IPS DF 19.7 (cell line): ENCODE results near the gene ZNF621.
"Not testable (repeated sequence)": the region's sequence is repeated elsewhere in the genome, so short reads cannot be mapped to it uniquely, and the experiment has no call there.

ENCODE experiments used
- DNase-seq: peaks from one replicate; pipeline ENCODE4 v3.0.0-alpha.2; 2013; ENCODE audit warnings: low read depth, low spot score

ZNF621 gene

DNA sequence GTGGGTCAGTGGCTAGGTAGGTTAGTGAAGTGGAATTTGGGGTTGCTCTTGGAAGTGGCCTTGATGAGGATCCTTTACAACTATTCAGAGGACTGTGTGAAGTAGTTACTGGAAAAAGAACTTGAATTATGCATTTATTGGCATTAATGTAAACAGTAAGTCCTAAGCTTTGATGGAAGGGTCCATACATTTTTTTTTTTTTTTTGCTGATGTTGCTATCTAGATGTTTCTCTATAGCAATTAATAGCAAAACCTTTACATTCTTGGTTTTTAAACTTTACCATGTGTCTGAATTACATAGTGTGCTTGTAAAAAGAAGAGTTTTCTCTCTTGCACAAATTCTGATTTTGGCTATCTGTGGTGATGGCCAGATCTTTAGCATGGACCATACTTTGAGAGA lies 9.5 kb downstream of the ZNF621 start:
- no peak for DNase-seq

DNA sequence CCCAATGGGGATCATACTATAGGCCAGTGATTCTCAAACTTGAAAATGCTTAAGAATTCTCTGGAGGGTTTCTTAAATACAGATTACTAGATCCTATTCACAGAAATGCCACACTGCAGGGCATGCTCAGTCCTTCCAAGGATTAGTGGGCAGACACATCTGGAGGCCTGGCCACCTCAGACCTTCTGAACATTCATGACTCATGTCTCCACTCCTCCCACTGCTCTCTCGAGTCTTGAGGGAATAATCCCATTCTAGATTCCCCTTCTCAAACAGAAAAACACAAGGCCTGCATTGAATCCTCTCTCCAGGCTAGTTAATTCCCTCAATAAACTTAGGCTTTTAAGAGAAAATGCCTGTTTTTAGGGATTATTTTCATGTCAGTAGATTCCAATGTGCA lies 22.1 kb downstream of the ZNF621 start:
- DNase-seq = no peak

DNA sequence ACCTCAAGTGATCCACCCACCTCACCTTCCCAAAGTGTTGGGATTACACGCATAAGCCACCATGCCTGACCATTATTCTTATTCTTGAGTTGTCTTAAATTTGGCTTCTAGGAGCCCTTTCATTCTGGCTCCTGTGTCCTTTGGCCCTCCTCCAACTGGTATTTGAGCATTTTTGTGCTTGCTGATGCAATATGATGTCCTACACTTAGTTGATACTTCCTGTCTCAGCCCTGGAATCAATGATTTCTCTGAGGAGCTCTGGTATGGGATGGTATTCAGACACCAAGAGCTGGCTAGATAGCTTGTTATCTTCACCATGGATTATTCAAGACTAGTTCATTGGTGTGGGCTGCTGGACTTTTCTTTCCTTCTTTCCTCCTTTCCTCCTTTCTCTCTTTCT lies 25.4 kb downstream of the ZNF621 start:
- no peak for DNase-seq

DNA sequence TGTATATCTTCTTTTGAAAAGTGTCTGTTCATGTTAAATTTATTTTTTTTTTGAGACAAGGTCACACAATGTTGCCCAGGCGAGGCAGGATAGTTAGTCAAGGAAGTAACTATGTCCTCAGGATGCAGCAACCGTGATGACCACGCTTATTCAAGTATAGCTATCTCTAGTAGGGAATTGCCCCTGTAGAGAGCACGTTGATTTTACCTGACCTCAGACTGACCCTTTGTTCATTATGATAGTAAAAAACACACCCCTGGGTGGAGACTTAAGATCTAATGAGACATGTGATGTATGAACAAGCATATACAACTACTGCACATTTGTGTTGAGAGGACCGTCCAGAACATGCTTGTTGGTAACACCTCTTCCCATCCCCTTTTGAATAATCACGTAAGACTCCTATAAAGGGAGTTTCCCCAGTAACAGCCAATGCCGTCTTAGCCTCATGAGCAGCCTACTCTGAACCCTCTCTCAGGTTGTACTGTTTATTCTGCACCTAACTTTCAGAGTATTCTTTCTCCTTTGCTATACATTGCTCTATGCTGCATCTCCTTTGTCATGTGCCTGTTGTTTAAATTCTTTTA lies 32.9 kb downstream of the ZNF621 start:
- DNase-seq = no peak

DNA sequence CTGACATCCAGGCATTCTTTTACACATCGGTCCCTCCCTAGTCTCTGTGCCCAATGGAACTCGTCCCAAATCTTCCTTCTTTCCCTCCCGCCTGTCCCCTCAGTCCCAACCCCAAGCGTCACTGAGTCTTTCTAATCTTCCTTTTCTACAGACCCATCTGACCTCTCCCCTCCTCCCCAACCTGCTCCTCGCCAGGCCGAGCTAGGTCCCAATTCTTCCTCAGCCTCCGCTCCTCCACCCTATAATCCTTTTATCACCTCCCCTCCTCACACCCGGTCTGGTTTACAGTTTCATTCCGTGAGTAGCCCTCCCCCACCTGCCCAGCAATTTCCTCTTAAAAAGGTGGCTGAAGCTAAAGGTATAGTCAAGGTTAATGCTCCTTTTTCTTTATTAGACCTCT lies 37.7 kb downstream of the ZNF621 start:
- DNase-seq = not testable (repeated sequence)

DNA sequence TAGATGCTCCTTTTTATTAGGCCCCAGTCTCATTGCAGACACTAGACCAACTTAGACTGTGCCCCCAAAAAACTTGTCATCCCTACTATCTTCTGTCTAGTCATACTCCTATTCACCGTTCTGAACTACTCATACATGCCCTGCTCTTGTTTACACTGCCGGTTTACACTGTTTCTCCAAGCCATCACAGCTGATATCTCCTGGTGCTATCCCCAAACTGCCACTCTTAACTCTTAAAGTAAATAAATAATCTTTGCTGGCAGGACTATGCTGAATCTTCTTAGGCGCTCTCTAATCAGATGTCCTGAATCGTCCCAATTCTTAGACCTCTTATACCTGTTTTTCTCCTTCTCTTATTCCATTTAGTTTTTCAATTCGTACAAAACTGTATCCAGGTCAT lies 40.9 kb downstream of the ZNF621 start:
- not testable (repeated sequence) for DNase-seq

DNA sequence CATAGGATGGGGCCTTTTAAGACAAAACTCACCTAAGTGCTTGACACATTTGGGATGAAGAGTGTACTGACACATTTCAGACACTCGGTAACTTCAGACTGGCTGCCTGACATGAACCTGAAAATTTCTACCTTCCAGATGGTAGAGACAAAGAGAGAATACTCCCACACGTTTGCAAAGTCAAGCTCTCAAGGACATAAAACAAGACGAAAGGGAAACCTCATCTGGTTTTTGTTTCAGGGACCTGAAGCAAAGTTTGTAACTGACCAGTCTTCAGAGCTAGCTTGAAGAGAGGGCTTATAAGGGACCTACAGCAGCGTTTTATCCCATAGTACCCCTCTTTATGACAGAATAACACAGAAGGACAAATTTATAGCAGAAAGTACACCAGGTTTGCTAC lies 41.9 kb downstream of the ZNF621 start:
- no peak for DNase-seq

DNA sequence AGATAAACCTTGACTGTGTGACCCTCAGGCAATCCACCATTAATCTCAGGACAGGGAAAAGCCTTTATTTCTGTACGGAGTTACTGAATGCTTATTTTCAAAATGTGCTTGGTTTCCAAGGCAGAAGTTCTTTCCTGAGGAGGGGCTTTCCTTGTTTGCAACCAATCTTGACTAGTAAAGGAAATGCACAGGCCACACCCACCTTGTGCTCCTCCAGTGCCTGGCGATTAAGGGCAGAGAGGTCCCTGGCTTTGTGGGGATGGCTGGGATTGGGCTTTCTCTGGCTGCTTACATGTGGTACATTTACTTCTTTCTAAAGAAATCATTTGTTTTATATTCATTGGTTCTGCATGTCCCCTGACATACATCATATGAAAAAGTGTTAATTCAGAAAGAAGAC lies 47.8 kb downstream of the ZNF621 start:
- DNase-seq = no peak

DNA sequence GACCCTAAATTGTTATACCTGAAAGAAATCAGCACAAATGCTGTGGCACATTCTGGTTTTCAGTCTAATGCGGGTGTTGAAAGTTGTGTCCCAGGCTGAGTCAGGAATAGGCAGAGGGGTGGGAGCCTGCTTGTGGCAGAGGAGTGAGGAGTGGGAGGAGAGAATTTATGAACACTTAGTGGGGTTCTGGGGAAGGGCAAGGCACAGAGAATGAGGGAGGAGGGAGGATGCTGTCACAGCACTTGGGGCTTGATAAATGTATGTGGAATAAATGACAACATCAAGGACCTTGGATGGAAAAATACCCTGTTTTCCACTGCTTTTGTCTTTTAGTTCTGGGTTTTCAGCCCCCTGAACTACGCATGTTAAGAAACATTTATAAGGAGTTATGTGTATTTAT lies 49.3 kb downstream of the ZNF621 start:
- no peak for DNase-seq

DNA sequence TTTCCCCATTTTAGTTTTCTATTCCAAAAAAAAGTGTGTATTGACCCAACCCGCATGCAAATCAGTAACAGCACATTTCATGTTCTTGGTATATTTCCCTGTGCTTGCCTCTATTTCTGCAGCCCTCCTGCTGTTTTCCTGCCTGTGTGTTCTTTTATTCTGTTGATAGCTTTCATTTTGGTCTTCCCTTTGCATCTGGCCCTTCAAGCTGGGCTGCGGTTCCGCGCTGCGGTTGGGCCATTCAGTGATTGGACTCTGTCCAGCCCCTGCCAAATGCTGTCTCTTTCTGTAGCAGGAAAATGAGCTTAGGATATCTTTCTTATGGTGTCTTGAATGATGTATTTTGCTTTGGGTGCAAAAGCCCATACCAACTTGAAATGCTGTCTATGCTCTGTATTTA lies 49.9 kb downstream of the ZNF621 start:
- DNase-seq = no peak

DNA sequence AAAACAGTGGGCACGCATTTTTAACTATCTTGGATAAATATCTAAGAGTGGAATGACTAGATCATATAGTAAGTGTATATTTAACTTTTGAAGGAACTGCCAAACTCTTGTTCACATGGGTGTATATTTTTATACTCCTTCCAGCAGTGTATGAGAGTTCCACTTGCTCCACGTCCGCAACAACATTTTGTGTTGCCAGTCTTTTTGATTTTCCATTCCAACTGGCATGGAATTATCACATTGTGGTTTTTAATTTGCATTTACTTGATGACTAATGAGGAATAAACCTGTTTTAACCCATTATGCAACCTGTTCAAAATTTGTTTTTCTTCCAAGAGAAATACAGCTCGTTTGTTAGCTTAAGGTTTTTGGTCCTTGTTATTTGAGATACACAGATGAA lies 51.6 kb downstream of the ZNF621 start:
- no peak for DNase-seq

DNA sequence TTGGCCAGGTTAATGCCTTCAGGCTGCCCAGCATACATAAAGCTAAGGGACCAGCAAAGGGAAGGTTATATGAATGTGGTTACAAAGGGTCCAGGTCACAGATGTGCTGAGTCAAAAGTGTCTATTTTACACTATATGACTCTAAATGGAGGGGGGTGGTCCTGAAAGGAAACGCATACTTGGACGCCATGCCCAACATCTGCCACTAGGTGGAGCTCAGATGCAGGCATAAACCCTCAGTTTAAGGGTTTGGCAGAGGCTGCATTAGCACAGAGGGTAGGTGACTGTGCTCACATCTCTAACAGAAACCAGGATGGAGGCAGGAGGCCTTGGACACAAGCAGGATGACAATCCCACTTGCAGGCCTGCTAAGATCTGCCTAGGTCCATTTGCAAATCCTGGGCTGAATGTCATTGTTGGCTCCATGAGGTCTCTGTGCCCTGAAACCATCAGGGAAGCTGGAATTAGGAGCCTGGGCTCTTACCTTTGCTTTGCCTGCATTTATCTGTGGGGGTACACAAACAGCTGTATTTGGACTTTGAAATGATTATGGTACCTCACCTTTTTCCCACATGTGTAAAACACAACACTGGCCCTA lies 55.8 kb downstream of the ZNF621 start:
- DNase-seq = peak; percentile 56

DNA sequence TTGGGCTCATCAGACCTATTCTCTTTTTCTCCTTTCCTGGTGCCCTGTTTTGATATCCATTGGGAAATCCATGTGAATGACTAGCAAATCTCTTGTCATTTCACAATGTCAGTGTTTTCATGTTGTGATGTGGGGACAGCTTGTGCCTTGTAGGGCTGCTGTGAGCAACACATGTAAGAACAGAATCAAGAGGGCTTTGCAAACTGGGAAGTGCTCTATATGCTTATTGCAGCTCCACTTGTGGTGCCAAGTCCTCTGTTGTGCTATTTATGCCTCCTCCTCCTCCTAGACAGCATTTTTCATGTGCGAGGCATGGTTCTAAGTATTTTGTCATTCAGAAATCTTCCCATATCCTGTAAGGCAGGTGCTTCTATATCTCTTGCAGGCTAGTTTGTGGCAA lies 56.4 kb downstream of the ZNF621 start:
- no peak for DNase-seq

DNA sequence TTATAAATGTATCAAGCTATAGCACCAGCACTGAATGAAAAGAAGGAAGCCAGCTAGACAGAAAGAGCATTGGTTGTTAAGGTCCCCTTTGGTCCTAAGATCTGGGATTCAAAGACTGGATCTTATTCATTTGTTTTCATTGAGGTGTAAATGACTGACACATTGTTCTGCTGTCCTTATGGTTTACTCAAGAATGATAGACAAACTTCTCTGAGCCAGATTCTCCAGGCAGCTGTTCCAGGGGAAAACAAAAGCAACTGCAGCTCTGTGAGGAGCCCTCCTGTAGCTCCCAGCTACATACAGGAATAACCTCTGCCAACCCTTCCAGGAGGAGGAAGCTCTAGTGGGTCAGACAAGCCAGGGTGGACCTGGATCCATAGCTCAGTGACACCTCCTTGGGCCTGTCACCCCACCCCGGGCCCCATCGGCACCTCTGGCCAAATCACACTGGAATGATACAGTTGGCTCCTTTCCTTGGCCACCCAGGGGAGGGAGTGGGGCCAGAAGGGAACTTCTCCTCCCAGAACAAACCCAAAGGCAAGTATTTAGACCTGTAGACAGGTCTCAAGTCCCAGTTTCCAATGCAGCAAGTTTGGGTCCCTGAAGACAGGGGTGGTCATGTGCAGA lies 57.8 kb downstream of the ZNF621 start:
- DNase-seq = no peak

DNA sequence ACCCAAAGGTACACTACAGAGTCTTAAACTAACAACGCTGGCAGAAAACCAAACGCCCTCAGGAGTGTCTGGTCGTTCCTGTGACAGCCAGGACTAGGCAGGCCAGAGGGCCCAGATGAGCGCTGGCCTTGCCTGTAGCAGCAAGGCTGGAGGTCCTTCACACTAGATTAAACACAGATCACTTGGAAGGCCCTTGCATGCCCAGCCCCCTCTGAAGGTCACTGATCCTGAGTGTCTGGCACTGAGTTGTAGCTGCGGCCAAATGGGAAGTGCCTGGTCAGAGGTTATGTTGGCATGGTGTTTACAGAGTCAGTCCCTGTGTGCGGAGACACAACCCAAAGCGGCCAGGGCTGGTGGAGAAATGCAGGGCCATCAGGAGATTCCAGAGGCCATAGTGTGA lies 58.9 kb downstream of the ZNF621 start:
- no peak for DNase-seq

DNA sequence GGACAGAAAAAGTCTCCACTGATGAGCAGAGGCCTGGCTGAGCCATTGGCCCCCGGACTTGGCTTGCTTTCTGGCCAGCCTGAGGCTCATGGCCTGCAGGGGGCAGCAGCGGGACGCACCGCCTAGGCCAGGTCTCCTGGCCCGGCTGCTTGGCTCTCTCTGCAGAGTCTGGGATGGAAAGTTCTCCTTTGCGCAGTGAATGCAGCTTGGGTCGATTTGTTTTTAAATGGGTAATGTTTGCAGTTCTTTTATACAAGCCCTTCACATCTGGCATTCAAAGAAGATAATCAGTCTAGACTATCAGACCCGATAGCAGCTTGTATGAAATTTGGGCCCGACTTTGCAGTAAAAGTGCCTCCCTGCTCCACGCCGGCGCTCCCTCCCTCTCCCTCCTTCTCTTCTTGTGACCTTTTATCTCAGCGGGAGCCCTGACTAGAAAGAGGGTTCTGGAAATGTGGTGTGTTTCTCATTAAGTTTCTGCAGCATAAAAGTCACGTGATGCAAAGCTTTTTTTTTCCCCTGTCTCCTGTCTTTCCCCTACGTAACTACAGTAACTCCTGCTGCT lies 59.9 kb downstream of the ZNF621 start:
- no peak for DNase-seq

DNA sequence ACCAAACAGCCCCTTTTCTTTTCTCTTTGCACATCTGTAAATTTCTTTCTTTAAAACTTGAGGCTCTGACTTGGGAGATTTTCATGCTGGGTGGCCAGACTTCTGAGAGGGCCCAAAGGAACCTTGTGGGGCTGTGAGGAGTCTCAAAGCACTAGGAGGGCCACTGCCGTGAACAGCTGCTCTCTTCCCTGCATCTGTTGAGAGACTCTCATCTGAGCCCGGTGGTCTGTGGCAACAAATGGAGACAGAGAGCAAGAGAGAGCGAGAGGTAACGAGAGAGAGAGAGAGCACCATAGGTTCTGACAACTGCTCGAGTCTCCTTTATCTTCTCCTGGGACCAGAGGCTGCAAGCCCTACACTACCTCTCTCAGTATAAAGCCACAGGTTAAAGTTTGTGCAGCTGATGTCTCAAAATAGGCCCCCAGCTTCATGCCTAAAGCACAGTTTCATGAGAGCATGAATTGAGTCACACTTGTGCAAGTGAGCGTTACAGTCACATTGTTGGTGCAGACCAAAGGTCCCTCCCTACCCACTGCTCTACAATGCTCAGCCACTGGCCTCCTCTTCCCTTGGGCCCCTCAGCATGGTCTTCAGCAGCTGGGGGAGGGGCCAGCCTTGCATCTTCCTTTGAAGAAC lies 60.7 kb downstream of the ZNF621 start:
- DNase-seq = no peak

DNA sequence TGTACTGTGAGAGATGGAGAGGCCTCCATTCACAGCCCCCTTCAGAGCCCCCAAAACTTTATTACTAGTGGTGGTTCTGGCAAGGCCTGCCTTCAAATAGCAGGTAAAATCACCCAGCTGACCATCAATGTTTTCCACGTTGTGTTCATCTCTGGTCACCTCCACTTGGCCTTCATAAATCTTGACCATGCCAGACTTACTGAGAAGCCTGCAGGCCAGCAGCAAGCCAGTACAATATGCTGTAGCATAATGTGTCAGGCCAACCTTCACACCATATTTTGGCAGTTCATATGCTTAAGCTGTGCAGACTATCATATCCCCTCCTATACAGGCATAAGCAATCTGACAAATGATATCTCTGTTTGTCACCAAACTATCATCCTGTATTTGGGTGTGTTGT lies 62.1 kb downstream of the ZNF621 start:
- no peak for DNase-seq

DNA sequence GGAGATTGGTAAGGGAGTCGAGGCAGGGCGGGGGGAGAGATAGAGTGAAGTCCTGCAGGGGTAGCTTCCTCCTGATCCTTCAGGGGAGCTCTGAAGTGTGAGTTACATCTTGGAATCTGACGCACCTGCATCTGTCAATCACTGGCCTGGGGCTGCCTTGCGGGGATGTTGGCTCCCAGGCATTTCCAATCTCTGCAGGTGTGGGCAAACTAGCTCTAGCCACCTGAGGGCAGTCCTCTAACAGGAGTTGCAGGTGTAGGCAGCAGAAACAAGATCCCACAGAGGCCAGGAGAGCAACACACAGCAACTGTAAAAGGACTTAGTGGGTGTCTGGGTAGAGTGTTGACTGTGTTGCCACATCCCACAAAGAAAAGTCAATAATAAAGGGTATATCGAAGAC lies 63.6 kb downstream of the ZNF621 start:
- DNase-seq = no peak
